Mesendoderm (in vitro differentiated cells): ENCODE results near the gene CDCA3.
"Not testable (repeated sequence)": the region's sequence is repeated elsewhere in the genome, so short reads cannot be mapped to it uniquely, and the experiment has no call there.

Experiments
- DNase-seq: peaks from one replicate; pipeline ENCODE4 v3.0.0; 2013
- H2AK5ac ChIP-seq: 2 replicates; pipeline ENCODE4 v1.6.1; 2013; ENCODE audit warnings: low read length, inconsistent platforms
- H2BK120ac ChIP-seq: 2 replicates; pipeline ENCODE4 v1.6.1; 2013; ENCODE audit warnings: low read depth, mild to moderate bottlenecking, low read length, moderate library complexity, mixed read lengths
- H2BK15ac ChIP-seq: replicated peaks from 2 replicates; pipeline ENCODE4 v1.6.1; 2013; ENCODE audit warnings: low read depth, mild to moderate bottlenecking, moderate library complexity
- H2BK5ac ChIP-seq: 2 replicates; pipeline ENCODE4 v1.6.1; 2013; ENCODE audit warnings: low read length, inconsistent platforms
- H3K18ac ChIP-seq: 2 replicates; pipeline ENCODE4 v1.6.1; 2013; ENCODE audit warnings: mild to moderate bottlenecking, low read length, mixed read lengths
- H3K23ac ChIP-seq: one replicate; pipeline ENCODE4 v1.6.1; 2013; ENCODE audit warnings: low read length
- H3K27ac ChIP-seq: 2 replicates; pipeline ENCODE4 v1.5.1; 2013; ENCODE audit warnings: low read depth, mild to moderate bottlenecking, inconsistent platforms, low read length, moderate library complexity
- H3K27me3 ChIP-seq: 2 replicates; pipeline ENCODE4 v1.6.1; 2013; ENCODE audit warnings: low read length, control low read depth, mild to moderate bottlenecking, inconsistent platforms; ENCODE audit not compliant: insufficient read depth, poor library complexity
- H3K36me3 ChIP-seq: 2 replicates; pipeline ENCODE4 v1.6.1; 2013; ENCODE audit warnings: low read length, inconsistent platforms; ENCODE audit not compliant: control insufficient read depth, insufficient read depth
- H3K4ac ChIP-seq: one replicate; pipeline ENCODE4 v1.6.1; 2013; ENCODE audit warnings: low read depth, mild to moderate bottlenecking, low read length, moderate library complexity
- H3K4me1 ChIP-seq: 2 replicates; pipeline ENCODE4 v1.6.1; 2013; ENCODE audit warnings: low read depth, low read length, inconsistent platforms; ENCODE audit not compliant: control insufficient read depth
- H3K4me2 ChIP-seq: 2 replicates; pipeline ENCODE4 v1.6.1; 2013; ENCODE audit warnings: low read length
- H3K4me3 ChIP-seq: 2 replicates; pipeline ENCODE4 v1.5.1; 2013; ENCODE audit warnings: mild to moderate bottlenecking, low read length
- H3K56ac ChIP-seq: one replicate; pipeline ENCODE4 v1.6.1; 2013; ENCODE audit warnings: low read length
- H3K79me1 ChIP-seq: 2 replicates; pipeline ENCODE4 v1.6.1; 2013; ENCODE audit warnings: low read length, inconsistent platforms
- H3K79me2 ChIP-seq: 2 replicates; pipeline ENCODE4 v1.6.1; 2013; ENCODE audit warnings: mild to moderate bottlenecking, low read length; ENCODE audit not compliant: control insufficient read depth, insufficient read depth
- H3K9ac ChIP-seq: 2 replicates; pipeline ENCODE4 v1.6.1; 2013; ENCODE audit warnings: low read length, inconsistent platforms
- H4K5ac ChIP-seq: one replicate; pipeline ENCODE4 v1.6.1; 2013; ENCODE audit warnings: low read length
- H4K8ac ChIP-seq: one replicate; pipeline ENCODE4 v1.6.1; 2013; ENCODE audit warnings: low read depth, mild to moderate bottlenecking, control low read depth, low read length, moderate library complexity
- WGBS: extraction: QIAGEN DNeasy Blood & Tissue Kit; methylation state at CpG from one replicate; pipeline ENCODE4 v1.1.7; 2013; ENCODE audit warnings: low lambda C conversion rate, missing lambda C conversion rate; ENCODE audit not compliant: insufficient coverage; ENCODE audit errors: extremely low coverage; 5-methylcytosine and 5-hydroxymethylcytosine counted together

Gene CDCA3

DNA sequence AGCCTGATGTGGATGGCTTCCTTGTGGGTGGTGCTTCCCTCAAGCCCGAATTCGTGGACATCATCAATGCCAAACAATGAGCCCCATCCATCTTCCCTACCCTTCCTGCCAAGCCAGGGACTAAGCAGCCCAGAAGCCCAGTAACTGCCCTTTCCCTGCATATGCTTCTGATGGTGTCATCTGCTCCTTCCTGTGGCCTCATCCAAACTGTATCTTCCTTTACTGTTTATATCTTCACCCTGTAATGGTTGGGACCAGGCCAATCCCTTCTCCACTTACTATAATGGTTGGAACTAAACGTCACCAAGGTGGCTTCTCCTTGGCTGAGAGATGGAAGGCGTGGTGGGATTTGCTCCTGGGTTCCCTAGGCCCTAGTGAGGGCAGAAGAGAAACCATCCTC, 19.2 kb upstream of the CDCA3 start:
- not testable (repeated sequence) for H3K4me1 ChIP-seq, H3K18ac ChIP-seq, H3K36me3 ChIP-seq, H4K5ac ChIP-seq, H3K4me2 ChIP-seq, H3K4me3 ChIP-seq, H4K8ac ChIP-seq, H3K56ac ChIP-seq, DNase-seq, H2BK15ac ChIP-seq, H3K23ac ChIP-seq, H2BK120ac ChIP-seq, H3K4ac ChIP-seq, H2BK5ac ChIP-seq, H3K27ac ChIP-seq, H3K27me3 ChIP-seq, H2AK5ac ChIP-seq, H3K9ac ChIP-seq
- Histone ChIP-seq H3K79me2 (peaks cover 19% of the 10 kb centered on the region), H3K79me1 (peaks cover 16% of the 10 kb centered on the region)
- WGBS: no CpG with 5 or more reads among the region's 4 CpGs

DNA sequence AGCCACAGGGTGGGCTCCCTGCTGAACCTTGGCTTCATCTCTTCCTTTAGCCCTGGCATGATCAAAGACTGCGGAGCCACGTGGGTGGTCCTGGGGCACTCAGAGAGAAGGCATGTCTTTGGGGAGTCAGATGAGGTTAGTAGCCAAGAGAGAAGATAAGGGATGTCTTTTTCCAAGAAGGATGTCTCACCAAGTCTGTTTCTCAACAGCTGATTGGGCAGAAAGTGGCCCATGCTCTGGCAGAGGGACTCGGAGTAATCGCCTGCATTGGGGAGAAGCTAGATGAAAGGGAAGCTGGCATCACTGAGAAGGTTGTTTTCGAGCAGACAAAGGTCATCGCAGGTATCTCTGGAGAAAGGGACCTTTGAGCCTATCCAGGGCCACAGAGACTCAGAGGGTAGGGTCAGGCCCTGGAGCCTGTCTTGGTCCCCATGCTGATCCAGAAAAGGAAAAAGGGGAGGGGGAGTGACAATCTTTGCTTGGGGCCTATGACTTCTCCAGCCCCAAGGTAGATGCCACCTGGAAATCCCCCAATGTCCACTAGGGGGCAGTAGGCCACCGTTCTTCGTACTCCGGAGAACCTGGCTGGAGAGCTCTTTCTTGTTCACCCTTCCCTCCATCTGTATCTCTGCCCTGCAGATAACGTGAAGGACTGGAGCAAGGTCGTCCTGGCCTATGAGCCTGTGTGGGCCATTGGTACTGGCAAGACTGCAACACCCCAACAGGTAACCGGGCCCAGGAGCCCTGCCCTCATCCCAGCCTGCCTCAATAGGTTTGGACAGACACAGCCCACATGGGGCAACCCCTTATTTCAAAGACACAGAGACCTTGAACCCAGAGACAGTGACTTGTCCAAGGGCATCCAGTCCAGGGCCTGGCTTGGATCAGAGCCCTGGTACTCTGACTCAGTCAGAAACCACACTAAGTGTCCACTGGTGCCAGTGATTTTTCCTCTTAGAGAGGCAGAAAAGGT, 18.2 kb upstream of the CDCA3 start:
- Histone ChIP-seq H4K8ac (no peak overlapping the region), H3K56ac (peak overlapping the region; percentile 97), H3K18ac (no peak overlapping the region), H2BK5ac (no peak overlapping the region), H3K4ac (no peak overlapping the region), H3K4me1 (peaks cover 5% of the 10 kb centered on the region), H2BK120ac (no peak overlapping the region), H4K5ac (no peak overlapping the region), H3K79me2 (peaks cover 19% of the 10 kb centered on the region), H3K79me1 (peaks cover 15% of the 10 kb centered on the region), H3K23ac (no peak overlapping the region), H3K27ac (no peak overlapping the region), H3K9ac (peak overlapping the region; percentile 100), H2BK15ac (no peak overlapping the region), H2AK5ac (no peak overlapping the region), H3K4me3 (peak overlapping the region; percentile 93), H3K4me2 (peak overlapping the region; percentile 99), H3K27me3 (no peaks in the 10 kb centered on the region), H3K36me3 (peaks cover 6% of the 10 kb centered on the region)
- DNase-seq: peak; percentile 97
- no CpG with 5 or more reads among the region's 12 CpGs for WGBS

DNA sequence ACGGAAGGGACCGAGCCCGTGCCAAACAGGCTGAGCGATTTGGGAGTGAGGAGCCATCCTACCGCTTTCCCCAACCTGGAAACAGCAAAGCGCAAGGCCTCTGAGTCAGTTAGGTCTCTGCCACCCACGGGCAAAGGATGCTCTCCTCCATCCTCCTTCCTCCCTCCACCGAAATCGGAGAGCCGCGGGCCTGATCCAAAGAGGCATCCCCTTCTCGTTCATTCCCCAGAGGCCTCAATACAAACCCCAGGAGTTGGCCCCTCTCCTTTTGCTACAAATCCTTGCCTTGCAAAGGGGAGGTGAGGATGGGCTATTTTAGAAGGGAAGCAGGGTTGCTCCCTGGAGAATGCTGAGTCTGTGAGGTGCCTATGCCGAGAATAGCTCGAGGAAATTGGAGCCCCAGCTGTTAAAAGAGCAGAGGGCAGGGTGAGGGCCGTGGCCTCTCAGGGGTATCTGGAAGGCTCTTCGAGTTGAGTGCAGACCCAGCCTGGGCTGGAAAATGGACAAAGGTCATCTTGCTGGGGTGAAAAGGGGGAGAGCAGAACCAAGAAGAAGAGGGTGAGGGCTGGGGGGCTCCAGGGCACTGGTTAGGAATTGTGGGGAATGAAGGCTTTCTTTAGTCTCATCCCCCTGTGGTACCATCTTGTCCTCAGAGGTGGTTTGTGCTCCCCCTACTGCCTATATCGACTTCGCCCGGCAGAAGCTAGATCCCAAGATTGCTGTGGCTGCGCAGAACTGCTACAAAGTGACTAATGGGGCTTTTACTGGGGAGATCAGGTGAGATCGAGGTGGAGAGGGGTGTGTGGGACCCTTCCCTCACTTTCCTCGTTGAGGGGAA, 17.3 kb upstream of the CDCA3 start:
- WGBS: no CpG with 5 or more reads among the region's 22 CpGs
- Histone ChIP-seq H3K79me2 (peaks cover 19% of the 10 kb centered on the region), H2BK15ac (no peak overlapping the region), H3K56ac (peak overlapping the region; percentile 97), H4K8ac (no peak overlapping the region), H2AK5ac (no peak overlapping the region), H3K4ac (no peak overlapping the region), H3K23ac (peak overlapping the region; percentile 91), H3K4me3 (peak overlapping the region; percentile 93), H3K9ac (peak overlapping the region; percentile 100), H4K5ac (no peak overlapping the region), H2BK120ac (no peak overlapping the region), H3K79me1 (peaks cover 15% of the 10 kb centered on the region), H3K36me3 (peaks cover 7% of the 10 kb centered on the region), H3K4me2 (peak overlapping the region; percentile 99), H3K27ac (peak overlapping the region; percentile 82), H2BK5ac (no peak overlapping the region), H3K4me1 (peaks cover 5% of the 10 kb centered on the region), H3K18ac (no peak overlapping the region), H3K27me3 (no peaks in the 10 kb centered on the region)
- DNase-seq: peak; percentile 53

DNA sequence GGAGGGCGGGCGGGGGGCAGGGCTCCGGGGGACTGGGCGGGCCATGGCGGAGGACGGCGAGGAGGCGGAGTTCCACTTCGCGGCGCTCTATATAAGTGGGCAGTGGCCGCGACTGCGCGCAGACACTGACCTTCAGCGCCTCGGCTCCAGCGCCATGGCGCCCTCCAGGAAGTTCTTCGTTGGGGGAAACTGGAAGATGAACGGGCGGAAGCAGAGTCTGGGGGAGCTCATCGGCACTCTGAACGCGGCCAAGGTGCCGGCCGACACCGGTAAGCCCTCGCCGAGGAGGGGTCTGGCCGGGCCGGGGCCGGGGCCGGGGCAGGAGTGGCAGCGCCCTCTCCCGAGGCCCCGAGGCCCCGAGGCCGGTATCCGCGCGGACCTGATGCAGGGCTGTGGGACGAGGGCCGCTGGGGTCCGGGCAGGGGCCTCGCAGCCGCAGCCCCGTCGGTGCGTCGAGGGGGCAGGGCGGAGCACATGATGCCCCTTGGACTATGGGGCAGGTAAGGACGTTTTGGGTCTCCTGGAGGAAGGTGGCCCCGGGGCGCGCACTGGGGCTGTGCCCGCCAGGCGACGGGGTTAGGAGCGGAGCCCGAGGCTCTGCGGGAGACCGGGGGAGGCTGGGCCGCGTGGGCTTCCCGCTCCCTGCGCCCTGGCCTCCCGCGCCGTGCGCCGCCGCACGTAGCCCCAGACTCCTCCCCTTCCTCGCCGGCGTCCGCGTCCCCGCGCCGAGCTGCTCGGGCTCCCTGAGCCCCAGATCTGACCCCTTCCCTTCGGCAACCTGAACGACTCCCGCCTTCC, 16.5 kb upstream of the CDCA3 start, which contains the start of gene TPI1:
Gene TPI1 (plus strand): TSS at position 119 of the 798 bp plus-strand sequence. CDS start 36 bp downstream, at position 155.
- Histone ChIP-seq H3K4me2 (peak within 1 kb of the TSS; percentile 99), H3K4me3 (peak within 1 kb of the TSS; percentile 93), H3K79me1 (peaks cover 15% of the 10 kb centered on the region), H3K79me2 (peaks cover 17% of the 10 kb centered on the region), H4K5ac (no peak within 1 kb of the TSS), H2AK5ac (peak within 1 kb of the TSS; percentile 55), H2BK5ac (peak within 1 kb of the TSS; percentile 81), H2BK120ac (no peak within 1 kb of the TSS), H3K36me3 (peaks cover 10% of the 10 kb centered on the region), H3K23ac (peak within 1 kb of the TSS; percentile 91), H2BK15ac (no peak within 1 kb of the TSS), H3K27ac (peak within 1 kb of the TSS; percentile 82), H4K8ac (peak within 1 kb of the TSS; percentile 7), H3K4ac (peak within 1 kb of the TSS; percentile 83), H3K9ac (peak within 1 kb of the TSS; percentile 100), H3K27me3 (no peaks in the 10 kb centered on the region), H3K18ac (peak within 1 kb of the TSS; percentile 91), H3K56ac (peak within 1 kb of the TSS; percentile 97), H3K4me1 (peaks cover 5% of the 10 kb centered on the region)
- no CpG with 5 or more reads among the region's 86 CpGs for WGBS
- DNase-seq: peak; percentile 80

DNA sequence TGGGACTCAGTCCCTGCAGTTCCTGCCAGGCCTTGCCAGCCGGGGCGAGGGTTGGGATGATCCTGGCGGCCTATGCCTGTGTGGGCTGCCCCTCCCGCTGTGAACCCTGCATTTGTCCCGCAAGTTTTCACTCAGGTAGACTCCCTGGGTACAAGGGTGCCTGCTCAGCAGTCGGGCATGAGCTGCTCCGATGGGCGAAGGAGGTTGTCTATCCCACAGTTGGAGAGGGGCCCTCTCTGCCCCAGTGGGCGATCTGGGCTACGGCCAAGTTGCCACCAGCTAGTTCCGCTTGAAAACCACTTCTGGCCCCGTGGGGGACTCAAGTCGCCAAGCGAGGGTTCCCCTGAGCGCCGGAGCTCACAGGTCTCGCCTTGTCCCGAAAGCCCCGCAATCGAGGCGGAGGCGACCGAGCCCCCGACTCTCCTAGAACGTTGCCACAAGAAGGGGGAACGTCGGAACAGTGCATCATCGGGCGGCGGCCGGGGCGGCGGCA, 15.9 kb upstream of the CDCA3 start:
- Histone ChIP-seq H3K27me3 (no peaks in the 10 kb centered on the region), H4K5ac (no peak overlapping the region), H3K56ac (peak overlapping the region; percentile 90), H3K36me3 (peaks cover 10% of the 10 kb centered on the region), H3K4me3 (peak overlapping the region; percentile 46), H3K79me2 (peaks cover 17% of the 10 kb centered on the region), H2AK5ac (no peak overlapping the region), H3K4me2 (peak overlapping the region; percentile 74), H3K23ac (peak overlapping the region; percentile 48), H3K18ac (peak overlapping the region; percentile 41), H3K4ac (peak overlapping the region; percentile 39), H3K4me1 (peaks cover 5% of the 10 kb centered on the region), H2BK120ac (no peak overlapping the region), H4K8ac (no peak overlapping the region), H2BK5ac (no peak overlapping the region), H3K79me1 (peaks cover 15% of the 10 kb centered on the region), H2BK15ac (no peak overlapping the region), H3K9ac (peak overlapping the region; percentile 79), H3K27ac (no peak overlapping the region)
- DNase-seq: no peak
- no CpG with 5 or more reads among the region's 33 CpGs for WGBS
